HUDEP-2 (cell line): Measurements from ENCODE around the gene WT1.

ENCODE experiments used
- DNase-seq, 76 experiments: peaks; one replicate each; lab custom pipeline; 2025; ENCODE audit not compliant: unreplicated experiment in 76 of 76; lab: John Stamatoyannopoulos, UW

The WT1 gene

GRCh38 chr11:32438866-32439489 is 3.6 kb upstream of the WT1 start:
- DNase-seq: no peak

- no peak for DNase-seq
Measured at GRCh38 chr11:32438346-32438865, 3.1 kb upstream of the WT1 start.

GRCh38 chr11:32437495-32438345 is 2.4 kb upstream of the WT1 start:
- DNase-seq: no peak

GRCh38 chr11:32436751-32437494 is 1.6 kb upstream of the WT1 start:
- DNase-seq: no peak

- DNase-seq: peak in 11 of 76 experiments; percentile 13 to 68 (median 37)
Measured at GRCh38 chr11:32435942-32436750, 807 bp upstream of the WT1 start.

GRCh38 chr11:32435152-32435480 is 223 bp downstream of the WT1 start:
- peak in 13 of 76 experiments; percentile 35 to 59 (median 53) for DNase-seq

GRCh38 chr11:32434356-32435151 is 785 bp downstream of the WT1 start:
- peak in 62 of 76 experiments; percentile 20 to 71 (median 52) for DNase-seq

- peak in 19 of 76 experiments; percentile 14 to 56 (median 39) for DNase-seq
Measured at GRCh38 chr11:32433914-32434355, 1.4 kb downstream of the WT1 start.

GRCh38 chr11:32433101-32433913 is 2.0 kb downstream of the WT1 start:
- DNase-seq: peak in 19 of 76 experiments; percentile 6 to 44 (median 30)

GRCh38 chr11:32432565-32432964 is 2.8 kb downstream of the WT1 start:
- peak in 14 of 76 experiments; percentile 7 to 41 (median 19) for DNase-seq

- no peak for DNase-seq
Measured at GRCh38 chr11:32430568-32431381, 4.6 kb downstream of the WT1 start.

GRCh38 chr11:32429477-32429876 is 5.9 kb downstream of the WT1 start:
- no peak for DNase-seq

GRCh38 chr11:32428665-32429303 is 6.6 kb downstream of the WT1 start:
- no peak for DNase-seq

- no peak for DNase-seq
Measured at GRCh38 chr11:32427935-32428664, 7.2 kb downstream of the WT1 start.

GRCh38 chr11:32427616-32427934 is 7.8 kb downstream of the WT1 start:
- DNase-seq: no peak

- DNase-seq: peak in 39 of 76 experiments; percentile 10 to 70 (median 36)
Measured at GRCh38 chr11:32426819-32427615, 8.3 kb downstream of the WT1 start.
